Neural cell (in vitro differentiated cells): Measurements from ENCODE around the gene TSPAN18.

ENCODE experiments used
- CTCF ChIP-seq: fragments of 450-650 bp; IDR thresholded peaks from 2 replicates; pipeline ENCODE4 v1.5.1; 2014; ENCODE audit warnings: antibody characterized with exemption, mild to moderate bottlenecking, moderate library complexity; ENCODE audit not compliant: poor library complexity, severe bottlenecking
- EP300 ChIP-seq: fragments of 450-650 bp; conservative IDR thresholded peaks from 2 replicates; pipeline ENCODE4 v1.6.1; 2014; ENCODE audit warnings: antibody characterized with exemption, mild to moderate bottlenecking, moderate library complexity; ENCODE audit not compliant: poor library complexity, severe bottlenecking
- EZH2 ChIP-seq: fragments of 200-600, 300-800 bp; shearing (Covaris generic), sonication (generic); IDR thresholded peaks from 2 replicates; pipeline ENCODE4 v1.6.1; 2014; ENCODE audit warnings: antibody characterized with exemption, low read length, borderline replicate concordance, mild to moderate bottlenecking; ENCODE audit not compliant: insufficient read depth, poor library complexity, severe bottlenecking
- POLR2AphosphoS5 ChIP-seq: IDR thresholded peaks from 2 replicates; pipeline ENCODE4 v1.6.1; 2012
- RAD21 ChIP-seq: fragments of 450-650 bp; conservative IDR thresholded peaks from 2 replicates; pipeline ENCODE4 v1.6.1; 2014; ENCODE audit warnings: antibody characterized with exemption, mild to moderate bottlenecking, moderate library complexity
- REST ChIP-seq: IDR thresholded peaks from 2 replicates; pipeline ENCODE4 v1.6.1; 2012; ENCODE audit warnings: borderline replicate concordance
- SMC3 ChIP-seq: fragments of 450-650 bp; conservative IDR thresholded peaks from 2 replicates; pipeline ENCODE4 v1.6.1; 2014; ENCODE audit warnings: antibody characterized with exemption, mild to moderate bottlenecking, moderate library complexity; ENCODE audit not compliant: poor library complexity
- TAF1 ChIP-seq: IDR thresholded peaks from 2 replicates; pipeline ENCODE4 v1.6.1; 2012; ENCODE audit warnings: low read depth

GRCh38 chr11:44834846-44835245 is 108.1 kb downstream of the TSPAN18 start:
- TF ChIP-seq CTCF: no peak
- TF ChIP-seq RAD21: no peak
- TF ChIP-seq SMC3: no peak
- TF ChIP-seq POLR2AphosphoS5: no peak
- no peak for TF ChIP-seq EP300
- TF ChIP-seq EZH2: no peak
- no peak for TF ChIP-seq REST
- no peak for TF ChIP-seq TAF1
